ENCODE measurements around the gene ERGIC1. TPM values are rescaled to one million over a fixed set of nuclear protein-coding genes. Genes with fewer than 3 reads are reported as not detected.

ERGIC1 gene
- polyA plus RNA-seq, 1 experiment = 137 TPM

GRCh38 chr5:172866802-172867748, 33.0 kb downstream of the ERGIC1 start:
- peak overlapping the region; percentile 31 for H3K27ac ChIP-seq (ENCODE audit: low read depth, low read length)
- no peaks in the 10 kb centered on the region for H3K9me3 ChIP-seq (ENCODE audit: control insufficient read depth, insufficient read depth, low read length)
- TF ChIP-seq, protein P1, sequence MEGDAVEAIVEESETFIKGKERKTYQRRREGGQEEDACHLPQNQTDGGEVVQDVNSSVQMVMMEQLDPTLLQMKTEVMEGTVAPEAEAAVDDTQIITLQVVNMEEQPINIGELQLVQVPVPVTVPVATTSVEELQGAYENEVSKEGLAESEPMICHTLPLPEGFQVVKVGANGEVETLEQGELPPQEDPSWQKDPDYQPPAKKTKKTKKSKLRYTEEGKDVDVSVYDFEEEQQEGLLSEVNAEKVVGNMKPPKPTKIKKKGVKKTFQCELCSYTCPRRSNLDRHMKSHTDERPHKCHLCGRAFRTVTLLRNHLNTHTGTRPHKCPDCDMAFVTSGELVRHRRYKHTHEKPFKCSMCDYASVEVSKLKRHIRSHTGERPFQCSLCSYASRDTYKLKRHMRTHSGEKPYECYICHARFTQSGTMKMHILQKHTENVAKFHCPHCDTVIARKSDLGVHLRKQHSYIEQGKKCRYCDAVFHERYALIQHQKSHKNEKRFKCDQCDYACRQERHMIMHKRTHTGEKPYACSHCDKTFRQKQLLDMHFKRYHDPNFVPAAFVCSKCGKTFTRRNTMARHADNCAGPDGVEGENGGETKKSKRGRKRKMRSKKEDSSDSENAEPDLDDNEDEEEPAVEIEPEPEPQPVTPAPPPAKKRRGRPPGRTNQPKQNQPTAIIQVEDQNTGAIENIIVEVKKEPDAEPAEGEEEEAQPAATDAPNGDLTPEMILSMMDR (IDR thresholded peaks at IDR 0.05; ENCODE audit: low read depth, low read length) = no peak
- ChIA-PET CTCF (no interaction called here), POLR2A (interaction anchor here (3.5 kb wide), 1 partner anchor 95 kb away, joined by 29 read pairs; the partner anchor contains the start of gene DUSP1)
- H3K4me3 ChIP-seq (ENCODE audit: low read depth, low read length) = no peak overlapping the region
- DNase-seq (ENCODE audit: low read depth, low spot score) = no peak
- H3K27me3 ChIP-seq (ENCODE audit: control insufficient read depth, insufficient read depth, low read length) = no peaks in the 10 kb centered on the region

- Histone ChIP-seq H3K27ac (ENCODE audit: low read depth, low read length) (peak overlapping the region; percentile 47), H3K4me3 (ENCODE audit: low read depth, low read length) (no peak overlapping the region), H3K27me3 (ENCODE audit: control insufficient read depth, insufficient read depth, low read length) (no peaks in the 10 kb centered on the region), H3K9me3 (ENCODE audit: control insufficient read depth, insufficient read depth, low read length) (no peaks in the 10 kb centered on the region)
- CTCF ChIA-PET = interaction anchor here (2.2 kb wide), 1 partner anchor 91 kb away, joined by 4 read pairs; no protein-coding TSS in a partner anchor
- TF ChIP-seq, protein P1 (IDR thresholded peaks at IDR 0.05; ENCODE audit: low read depth, low read length) = no peak
- no peak for DNase-seq (ENCODE audit: low read depth, low spot score)
- POLR2A ChIA-PET = interaction anchor here (3.5 kb wide), 1 partner anchor 96 kb away, joined by 29 read pairs; the partner anchor contains the start of gene DUSP1
Measured at GRCh38 chr5:172867761-172868435, 33.8 kb downstream of the ERGIC1 start.

- H3K9me3 ChIP-seq (ENCODE audit: control insufficient read depth, insufficient read depth, low read length) = no peaks in the 10 kb centered on the region
- POLR2A ChIA-PET = interaction anchor here (0.8 to 3.5 kb wide), 4 partner anchors 8 to 97 kb away, joined by 3 to 29 read pairs (median 4); partner anchors contain the start of gene DUSP1
- DNase-seq (ENCODE audit: low read depth, low spot score) = no peak
- peak overlapping the region; percentile 91 for H3K27ac ChIP-seq (ENCODE audit: low read depth, low read length)
- H3K4me3 ChIP-seq (ENCODE audit: low read depth, low read length) = no peak overlapping the region
- CTCF ChIA-PET = interaction anchor here (1.2 to 2.2 kb wide), 2 partner anchors 13 to 91 kb away, joined by 3 to 4 read pairs; no protein-coding TSS in a partner anchor
- TF ChIP-seq, protein P1 (IDR thresholded peaks at IDR 0.05; ENCODE audit: low read depth, low read length) = no peak
- H3K27me3 ChIP-seq (ENCODE audit: control insufficient read depth, insufficient read depth, low read length) = no peaks in the 10 kb centered on the region
Measured at GRCh38 chr5:172868436-172868923, 34.4 kb downstream of the ERGIC1 start.

DNA sequence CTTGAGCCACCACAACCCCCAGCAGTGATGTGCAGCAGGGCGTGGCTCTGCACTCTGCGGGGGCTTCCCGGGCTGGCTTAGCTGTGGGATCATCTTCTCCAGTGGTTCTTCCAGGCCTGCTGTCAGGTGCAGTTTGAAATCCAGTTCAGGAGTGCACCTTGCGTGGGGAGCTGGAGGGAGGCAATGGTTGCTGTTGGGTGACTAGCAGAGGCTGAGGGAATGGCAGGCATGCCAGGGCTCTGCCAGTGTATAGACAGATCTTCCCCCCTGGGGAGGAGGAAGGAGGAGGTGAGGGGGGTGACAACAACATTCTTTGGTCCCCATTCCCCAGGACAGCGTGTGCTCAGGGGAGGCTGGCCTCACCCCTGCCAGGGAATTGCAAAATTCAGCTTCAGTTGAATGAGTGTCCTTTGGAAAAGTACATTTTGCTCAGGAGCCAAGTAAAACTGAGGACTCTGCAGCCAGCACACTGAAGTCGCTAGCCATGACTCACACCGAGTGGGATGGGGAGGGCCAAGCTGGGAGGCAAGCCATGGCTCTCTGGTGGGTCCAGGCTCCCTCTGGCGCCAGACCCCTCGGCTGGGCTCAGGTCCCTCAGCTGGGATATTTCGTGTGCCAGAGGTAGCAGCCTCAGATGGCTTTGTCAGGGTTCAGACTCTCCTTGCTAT, 35.0 kb downstream of the ERGIC1 start:
- TF ChIP-seq, protein P1 (IDR thresholded peaks at IDR 0.05; ENCODE audit: low read depth, low read length) = peak; percentile 44
- peak overlapping the region; percentile 91 for H3K27ac ChIP-seq (ENCODE audit: low read depth, low read length)
- no peaks in the 10 kb centered on the region for H3K27me3 ChIP-seq (ENCODE audit: control insufficient read depth, insufficient read depth, low read length)
- H3K9me3 ChIP-seq (ENCODE audit: control insufficient read depth, insufficient read depth, low read length) = no peaks in the 10 kb centered on the region
- ChIA-PET CTCF (interaction anchor here (1.2 to 2.2 kb wide), 2 partner anchors 13 to 92 kb away, joined by 3 to 4 read pairs; no protein-coding TSS in a partner anchor), POLR2A (interaction anchor here (0.6 to 3.5 kb wide), 5 partner anchors 8 to 97 kb away, joined by 3 to 29 read pairs (median 5); partner anchors contain the start of gene DUSP1)
- DNase-seq (ENCODE audit: low read depth, low spot score) = no peak
- peak overlapping the region; percentile 29 for H3K4me3 ChIP-seq (ENCODE audit: low read depth, low read length)

All from AG04450 (cell line).